GM12878 (cell line): ENCODE measurements around the gene MAST3. TPM values are rescaled to one million over a fixed set of nuclear protein-coding genes. Genes with fewer than 3 reads are reported as not detected.

Experiments used
- ATF3 ChIP-seq: IDR thresholded peaks from 2 replicates; pipeline ENCODE4 v1.6.1; 2011; ENCODE audit warnings: low read depth, mild to moderate bottlenecking, low read length, moderate library complexity, borderline replicate concordance; ENCODE audit errors: extremely low read depth
- ATF7 ChIP-seq: fragments of 450-650 bp; IDR thresholded peaks from 2 replicates; pipeline ENCODE4 v1.6.1; 2016; ENCODE audit warnings: low read depth, mild to moderate bottlenecking
- BACH1 ChIP-seq: fragments of 450-650 bp; IDR thresholded peaks from 2 replicates; pipeline ENCODE4 v1.6.1; 2017; ENCODE audit warnings: mild to moderate bottlenecking, borderline replicate concordance
- BHLHE40 ChIP-seq, 2 experiments: fragments of 450-650 bp in 1 of 2; IDR thresholded peaks; 2 replicates each; pipeline ENCODE4 v1.6.1; 2011 to 2017; ENCODE audit warnings: low read depth in 2 of 2, borderline replicate concordance in 1 of 2, improper control_type of control experiment in 1 of 2, low read length in 1 of 2, mild to moderate bottlenecking in 1 of 2
- BMI1 ChIP-seq: fragments of 450-650 bp; IDR thresholded peaks from 2 replicates; pipeline ENCODE4 v1.6.1; 2016; ENCODE audit warnings: mild to moderate bottlenecking, moderate library complexity, borderline replicate concordance
- CEBPB ChIP-seq, 2 experiments: fragments of 150-350 bp in 1 of 2; IDR thresholded peaks; 2 replicates each; pipeline ENCODE4 v1.6.1; 2012 to 2014; ENCODE audit warnings: low read depth in 2 of 2, low read length in 2 of 2, borderline replicate concordance in 1 of 2, inconsistent platforms in 1 of 2
- CHD4 ChIP-seq: fragments of 200-600 bp; sonication (generic); IDR thresholded peaks from 2 replicates; pipeline ENCODE4 v1.6.1; 2016; ENCODE audit warnings: mild to moderate bottlenecking
- DPF2 ChIP-seq: fragments of 450-650 bp; IDR thresholded peaks from 2 replicates; pipeline ENCODE4 v1.6.1; 2017; ENCODE audit warnings: mild to moderate bottlenecking
- E2F4 ChIP-seq: IDR thresholded peaks from 2 replicates; pipeline ENCODE4 v1.6.1; 2012; ENCODE audit warnings: low read depth, low read length, improper control_type of control experiment
- ESRRA ChIP-seq: IDR thresholded peaks from 2 replicates; pipeline ENCODE4 v1.6.1; 2012; ENCODE audit warnings: mild to moderate bottlenecking, low read length, improper control_type of control experiment
- HSF1 ChIP-seq: fragments of 150-350 bp; IDR thresholded peaks from 2 replicates; pipeline ENCODE4 v1.6.1; 2014; ENCODE audit warnings: mild to moderate bottlenecking, low read depth, low read length
- IKZF1 ChIP-seq: fragments of 450-650 bp; conservative IDR thresholded peaks from 2 replicates; pipeline ENCODE4 v1.6.1; 2017; ENCODE audit warnings: antibody characterized with exemption, mild to moderate bottlenecking
- IKZF2 ChIP-seq, 2 experiments: fragments of 450-650 bp; IDR thresholded peaks; 2 replicates each; pipeline ENCODE4 v1.6.1; 2017; ENCODE audit warnings: mild to moderate bottlenecking in 2 of 2, moderate library complexity in 2 of 2
- KDM1A ChIP-seq: fragments of 200-600 bp; sonication (generic); IDR thresholded peaks from 2 replicates; pipeline ENCODE4 v1.6.1; 2016; ENCODE audit warnings: borderline replicate concordance
- LARP7 ChIP-seq: fragments of 450-650 bp; IDR thresholded peaks from 2 replicates; pipeline ENCODE4 v1.6.1; 2017; ENCODE audit warnings: mild to moderate bottlenecking
- MTA2 ChIP-seq: fragments of 450-650 bp; IDR thresholded peaks from 2 replicates; pipeline ENCODE4 v1.6.1; 2016; ENCODE audit warnings: low read depth, mild to moderate bottlenecking, moderate library complexity
- MYB ChIP-seq: fragments of 150-350 bp; IDR thresholded peaks from 2 replicates; pipeline ENCODE4 v1.6.1; 2014; ENCODE audit warnings: mild to moderate bottlenecking, low read depth, low read length, borderline replicate concordance
- NR2C2 ChIP-seq: IDR thresholded peaks from 2 replicates; pipeline ENCODE4 v1.6.1; 2011; ENCODE audit warnings: borderline replicate concordance, low read depth; ENCODE audit not compliant: control insufficient read depth, insufficient read length
- PAX5 ChIP-seq: IDR thresholded peaks from 2 replicates; pipeline ENCODE4 v1.6.1; 2011; ENCODE audit warnings: low read depth, low read length, borderline replicate concordance
- RAD51 ChIP-seq: fragments of 450-650 bp; IDR thresholded peaks from 2 replicates; pipeline ENCODE4 v1.6.1; 2016; ENCODE audit warnings: moderate library complexity, mild to moderate bottlenecking, inconsistent platforms
- RFX5 ChIP-seq: IDR thresholded peaks from 2 replicates; pipeline ENCODE4 v1.6.1; 2011; ENCODE audit warnings: low read depth, low read length, improper control_type of control experiment
- SMAD1 ChIP-seq: fragments of 450-650 bp; IDR thresholded peaks from 2 replicates; pipeline ENCODE4 v1.6.1; 2018; ENCODE audit warnings: mild to moderate bottlenecking, low read depth; ENCODE audit not compliant: partially characterized antibody
- SMC3 ChIP-seq: IDR thresholded peaks from 2 replicates; pipeline ENCODE4 v1.6.1; 2011; ENCODE audit warnings: low read length, improper control_type of control experiment, borderline replicate concordance
- SREBF1 ChIP-seq: IDR thresholded peaks from 2 replicates; pipeline ENCODE4 v1.6.1; 2012; ENCODE audit warnings: mild to moderate bottlenecking, low read length
- SUZ12 ChIP-seq: fragments of 200-600 bp; sonication (generic); IDR thresholded peaks from one replicate; pipeline ENCODE4 v1.6.1; 2018; ENCODE audit warnings: antibody characterized with exemption, mild to moderate bottlenecking; ENCODE audit not compliant: unreplicated experiment
- TAF1 ChIP-seq: IDR thresholded peaks from 2 replicates; pipeline ENCODE4 v1.6.1; 2011; ENCODE audit warnings: mild to moderate bottlenecking, low read depth, low read length, borderline replicate concordance
- ZBED1 ChIP-seq: IDR thresholded peaks from 2 replicates; pipeline ENCODE4 v1.6.1; 2016; ENCODE audit warnings: borderline replicate concordance
- ZBTB33 ChIP-seq: fragments of 450-650 bp; IDR thresholded peaks from 2 replicates; pipeline ENCODE4 v1.6.1; 2017; ENCODE audit warnings: mild to moderate bottlenecking
- polyA plus RNA-seq, 11 experiments: library from polyadenylated mRNA; depleted of rRNA in 4 of 11; unstranded in 6 of 11; stranded (reverse) in 5 of 11; fragments of >200 nt; fragmentation: Nextera tagmentation in 4 of 11; fragmentation: Illumina TruSeq in 1 of 11; extraction: Ambion mirVana in 4 of 11; extraction: Trizol in 1 of 11; gene quantifications; 1 replicate in 1 of 11; 2 replicates in 10 of 11; pipeline versions ENCODE4 v1.2.1 to v1.2.3, GENCODE V29; 2011 to 2016; ENCODE audit warnings: inconsistent platforms in 2 of 11, missing spikeins in 2 of 11, low read depth in 1 of 11
- total RNA-seq, 4 experiments: library from RNA; depleted of rRNA in 3 of 4; stranded (reverse); fragments of >200 nt in 3 of 4; fragmentation: Illumina TruSeq in 1 of 4; extraction: Trizol in 1 of 4; gene quantifications; 2 replicates each; pipeline versions ENCODE4 v1.2.1 to v1.2.3, GENCODE V29; 2013 to 2021

Gene MAST3
- total and polyA plus RNA-seq, 10 of the 15 experiments (the other 5 are each of a cell fraction or from before 2014, with no cell fraction given): 3.0 to 22.2 (median 7.5) TPM

- TF ChIP-seq CHD4 (no peak), ATF3 (no peak), DPF2 (peak; percentile 92), MTA2 (no peak), RAD51 (no peak), BMI1 (no peak), BHLHE40 (IDR thresholded peaks at IDR 0.05; ENCODE audit: borderline replicate concordance in 1 of 2, low read depth in 2 of 2, low read length in 1 of 2) (peak in 1 of 2 experiments; percentile 85; a peak in 2 of 4 replicates), IKZF1 (peak; percentile 90), RFX5 (no peak), SMC3 (no peak), SUZ12 (no peak), MYB (no peak), KDM1A (no peak), SREBF1 (no peak), ZBTB33 (peak; percentile 51; the same call in 1 of the 2 replicates), LARP7 (peak; percentile 97), TAF1 (no peak), HSF1 (no peak), IKZF2 (IDR thresholded peaks at IDR 0.05) (peak in 1 of 2 experiments; percentile 20; a peak in 1 of 4 replicates), ESRRA (no peak), PAX5 (0 out of 2 replicates have a peak, but pooled peaks have one; percentile 15), E2F4 (no peak), ZBED1 (no peak), SMAD1 (no peak), BACH1 (peak; percentile 82), NR2C2 (no peak), CEBPB (IDR thresholded peaks at IDR 0.05; ENCODE audit: borderline replicate concordance in 1 of 2, low read depth in 2 of 2, low read length in 2 of 2) (no peak), ATF7 (no peak)
Observed at GRCh38 chr19:18152817-18153555, 55.4 kb downstream of the MAST3 start, which contains the start of gene PIK3R2 (continued).
